HUDEP-2 (cell line): ENCODE data around the gene ITM2B.
A peak's percentile ranks its signal among the peaks of the same experiment; 100 is the strongest.
"Not testable (repeated sequence)": the region's sequence is repeated elsewhere in the genome, so short reads cannot be mapped to it uniquely, and the experiment has no call there.

Source experiments
- DNase-seq, 76 experiments: peaks; one replicate each; lab custom pipeline; 2025; ENCODE audit not compliant: unreplicated experiment in 76 of 76; lab: John Stamatoyannopoulos, UW

ITM2B gene

GRCh38 chr13:48233046-48233888, at the start of gene ITM2B:
Gene ITM2B, plus strand, starts transcription at chr13:48233206. Its CDS starts 155 bp downstream, at chr13:48233361.
- peak in 64 of 76 experiments; percentile 2 to 73 (median 48) for DNase-seq

- no peak for DNase-seq
Observed at GRCh38 chr13:48184260-48184659, 48.7 kb upstream of the ITM2B start.

GRCh38 chr13:48185018-48185417, 48.0 kb upstream of the ITM2B start:
- DNase-seq, result no peak

- no peak for DNase-seq
Observed at GRCh38 chr13:48186722-48187121, 46.3 kb upstream of the ITM2B start.

GRCh38 chr13:48188131-48188530, 44.9 kb upstream of the ITM2B start:
- no peak for DNase-seq

- DNase-seq, result no peak
Observed at GRCh38 chr13:48188601-48189000, 44.4 kb upstream of the ITM2B start.

- DNase-seq, result no peak
Observed at GRCh38 chr13:48189171-48189570, 43.8 kb upstream of the ITM2B start.

- DNase-seq, result no peak
Observed at GRCh38 chr13:48192411-48192935, 40.5 kb upstream of the ITM2B start.

- DNase-seq, result no peak
Observed at GRCh38 chr13:48194379-48194754, 38.6 kb upstream of the ITM2B start.

- no peak for DNase-seq
Observed at GRCh38 chr13:48199404-48199946, 33.5 kb upstream of the ITM2B start.

GRCh38 chr13:48201044-48201443, 32.0 kb upstream of the ITM2B start:
- no peak for DNase-seq

GRCh38 chr13:48207207-48207606, 25.8 kb upstream of the ITM2B start:
- DNase-seq, result not testable (repeated sequence)

GRCh38 chr13:48210178-48210577, 22.8 kb upstream of the ITM2B start:
- no peak for DNase-seq

GRCh38 chr13:48214519-48215121, 18.4 kb upstream of the ITM2B start:
- no peak for DNase-seq

GRCh38 chr13:48215511-48216203, 17.3 kb upstream of the ITM2B start:
- DNase-seq, result not testable (repeated sequence)

GRCh38 chr13:48216204-48216711, 16.7 kb upstream of the ITM2B start:
- no peak for DNase-seq

- DNase-seq, result no peak
Observed at GRCh38 chr13:48220592-48220980, 12.4 kb upstream of the ITM2B start.

GRCh38 chr13:48220981-48221685, 11.9 kb upstream of the ITM2B start:
- no peak for DNase-seq

- DNase-seq, result no peak
Observed at GRCh38 chr13:48221686-48222187, 11.3 kb upstream of the ITM2B start.
